ENCODE data around the gene FOXP3. TPM values are rescaled to one million over a fixed set of nuclear protein-coding genes. Genes with fewer than 3 reads are reported as not detected.

Gene FOXP3
- total RNA-seq, 1 donor from 2014 or later: not detected

DNA sequence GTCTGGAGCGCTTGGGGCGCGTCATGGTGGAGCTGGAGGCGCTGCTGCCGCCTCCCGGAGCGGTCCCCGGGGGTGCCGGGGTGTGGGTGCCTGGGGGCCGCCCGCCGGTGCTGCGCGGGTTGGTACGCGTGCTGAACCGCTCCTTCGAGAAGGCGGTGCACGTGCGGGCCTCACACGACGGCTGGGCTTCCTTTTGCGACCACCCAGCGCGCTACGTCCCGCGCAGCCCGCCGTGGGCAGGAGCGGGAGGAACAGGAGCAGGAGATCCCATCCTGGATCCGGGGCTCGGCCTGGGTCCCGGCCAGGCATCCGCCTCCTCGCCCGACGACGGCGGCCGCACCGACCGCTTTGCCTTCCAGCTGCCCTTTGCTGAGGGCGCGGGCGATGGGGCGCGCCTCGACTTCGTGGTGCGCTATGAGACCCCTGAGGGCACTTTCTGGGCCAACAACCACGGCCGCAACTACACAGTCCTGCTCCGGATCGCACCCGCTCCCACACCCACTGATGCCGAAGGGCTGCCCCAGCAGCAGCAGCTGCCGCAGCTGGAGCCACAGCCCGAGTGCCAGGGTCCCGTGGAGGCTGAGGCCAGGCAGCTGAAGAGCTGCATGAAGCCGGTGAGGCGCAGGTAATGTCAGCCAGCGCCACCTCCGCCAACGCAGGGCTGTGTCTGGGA lies 5.9 kb upstream of the FOXP3 start:
- H3K79me2 ChIP-seq (ENCODE audit: low read depth): peaks cover 46% of the 10 kb centered on the region
- H2AFZ ChIP-seq (replicated peaks): peak overlapping the region; percentile 50
- peaks cover 7% of the 10 kb centered on the region for H3F3A ChIP-seq (ENCODE audit: low read depth)
- no peaks in the 10 kb centered on the region for H3K27me3 ChIP-seq
- H3K4me3 ChIP-seq: peak overlapping the region; percentile 62
- peak overlapping the region; percentile 76 for H3K4me2 ChIP-seq
- peaks cover 17% of the 10 kb centered on the region for H3K4me1 Mint-ChIP-seq
- H3K27ac ChIP-seq: peak overlapping the region; percentile 95
- H3K4me1 ChIP-seq: peaks cover 7% of the 10 kb centered on the region
- peaks cover 20% of the 10 kb centered on the region for H4K20me1 ChIP-seq (ENCODE audit: low read depth)
- H3K9ac ChIP-seq: peak overlapping the region; percentile 83
- peak; percentile 14 for DNase-seq (ENCODE audit: low spot score)
- H3K36me3 ChIP-seq: no peaks in the 10 kb centered on the region
- H3K36me3 Mint-ChIP-seq: peaks cover 4% of the 10 kb centered on the region
- TF ChIP-seq, protein P1, sequence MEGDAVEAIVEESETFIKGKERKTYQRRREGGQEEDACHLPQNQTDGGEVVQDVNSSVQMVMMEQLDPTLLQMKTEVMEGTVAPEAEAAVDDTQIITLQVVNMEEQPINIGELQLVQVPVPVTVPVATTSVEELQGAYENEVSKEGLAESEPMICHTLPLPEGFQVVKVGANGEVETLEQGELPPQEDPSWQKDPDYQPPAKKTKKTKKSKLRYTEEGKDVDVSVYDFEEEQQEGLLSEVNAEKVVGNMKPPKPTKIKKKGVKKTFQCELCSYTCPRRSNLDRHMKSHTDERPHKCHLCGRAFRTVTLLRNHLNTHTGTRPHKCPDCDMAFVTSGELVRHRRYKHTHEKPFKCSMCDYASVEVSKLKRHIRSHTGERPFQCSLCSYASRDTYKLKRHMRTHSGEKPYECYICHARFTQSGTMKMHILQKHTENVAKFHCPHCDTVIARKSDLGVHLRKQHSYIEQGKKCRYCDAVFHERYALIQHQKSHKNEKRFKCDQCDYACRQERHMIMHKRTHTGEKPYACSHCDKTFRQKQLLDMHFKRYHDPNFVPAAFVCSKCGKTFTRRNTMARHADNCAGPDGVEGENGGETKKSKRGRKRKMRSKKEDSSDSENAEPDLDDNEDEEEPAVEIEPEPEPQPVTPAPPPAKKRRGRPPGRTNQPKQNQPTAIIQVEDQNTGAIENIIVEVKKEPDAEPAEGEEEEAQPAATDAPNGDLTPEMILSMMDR (IDR thresholded peaks at IDR 0.05): no peak
- TF ChIP-seq EZH2 (IDR thresholded peaks at IDR 0.05) (no peak), EZH2phosphoT487 (IDR thresholded peaks at IDR 0.05) (no peak)
- H3K27ac Mint-ChIP-seq: no peak overlapping the region
- H3K27me3 Mint-ChIP-seq (ENCODE audit: insufficient read depth, low read depth): peaks cover 13% of the 10 kb centered on the region
- peak overlapping the region; percentile 79 for H3K4me3 Mint-ChIP-seq
- peaks cover 4% of the 10 kb centered on the region for H3K9me3 Mint-ChIP-seq
- no peaks in the 10 kb centered on the region for H3K9me3 ChIP-seq (ENCODE audit: low read depth)

DNA sequence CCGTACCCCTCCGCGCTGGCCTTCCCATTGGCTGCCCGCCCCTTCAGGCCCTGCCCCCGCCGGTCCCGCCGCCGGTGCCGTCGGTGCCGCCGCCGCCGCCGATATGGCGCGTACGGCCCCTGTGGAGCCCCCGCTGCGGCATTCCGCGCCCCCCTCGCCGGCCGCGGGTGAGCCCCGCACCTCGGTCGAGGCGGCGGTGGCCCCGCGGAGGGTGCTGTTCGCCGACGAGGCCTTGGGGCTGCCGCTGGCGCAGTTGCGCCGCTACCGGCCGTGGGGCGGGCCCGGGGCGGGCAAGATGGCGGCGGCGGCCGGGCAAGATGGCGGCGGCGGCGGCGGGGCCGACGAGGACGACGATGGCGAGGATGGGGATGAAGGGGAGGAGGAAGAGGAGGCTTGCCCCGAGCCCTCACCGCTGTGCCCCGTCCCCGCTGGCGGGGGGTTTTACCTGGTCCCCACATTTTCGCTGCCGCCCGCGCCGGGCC lies 5.3 kb upstream of the FOXP3 start, which contains the start of gene PPP1R3F:
TSS of gene PPP1R3F (plus strand) at position 27 of the 482 bp plus-strand sequence. CDS start at position 104, 77 bp downstream.
- Mint-ChIP-seq H3K27ac (peak within 1 kb of the TSS; percentile 99), H3K36me3 (peaks cover 4% of the 10 kb centered on the region), H3K9me3 (peaks cover 4% of the 10 kb centered on the region), H3K27me3 (ENCODE audit: insufficient read depth, low read depth) (peaks cover 13% of the 10 kb centered on the region), H3K4me3 (peak within 1 kb of the TSS; percentile 94), H3K4me1 (peaks cover 17% of the 10 kb centered on the region)
- H3K27me3 ChIP-seq: no peaks in the 10 kb centered on the region
- H3F3A ChIP-seq (ENCODE audit: low read depth): peaks cover 7% of the 10 kb centered on the region
- H3K4me2 ChIP-seq: peak within 1 kb of the TSS; percentile 78
- peak within 1 kb of the TSS; percentile 62 for H3K4me3 ChIP-seq
- peaks cover 46% of the 10 kb centered on the region for H3K79me2 ChIP-seq (ENCODE audit: low read depth)
- H3K36me3 ChIP-seq: no peaks in the 10 kb centered on the region
- H3K27ac ChIP-seq: peak within 1 kb of the TSS; percentile 95
- no peak for DNase-seq (ENCODE audit: low spot score)
- H3K9ac ChIP-seq: peak within 1 kb of the TSS; percentile 83
- TF ChIP-seq EZH2 (IDR thresholded peaks at IDR 0.05) (no peak), EZH2phosphoT487 (IDR thresholded peaks at IDR 0.05) (no peak)
- TF ChIP-seq, protein P1 (IDR thresholded peaks at IDR 0.05): no peak
- peak within 1 kb of the TSS; percentile 81 for H2AFZ ChIP-seq (replicated peaks)
- no peaks in the 10 kb centered on the region for H3K9me3 ChIP-seq (ENCODE audit: low read depth)
- peaks cover 18% of the 10 kb centered on the region for H4K20me1 ChIP-seq (ENCODE audit: low read depth)
- peaks cover 7% of the 10 kb centered on the region for H3K4me1 ChIP-seq

DNA sequence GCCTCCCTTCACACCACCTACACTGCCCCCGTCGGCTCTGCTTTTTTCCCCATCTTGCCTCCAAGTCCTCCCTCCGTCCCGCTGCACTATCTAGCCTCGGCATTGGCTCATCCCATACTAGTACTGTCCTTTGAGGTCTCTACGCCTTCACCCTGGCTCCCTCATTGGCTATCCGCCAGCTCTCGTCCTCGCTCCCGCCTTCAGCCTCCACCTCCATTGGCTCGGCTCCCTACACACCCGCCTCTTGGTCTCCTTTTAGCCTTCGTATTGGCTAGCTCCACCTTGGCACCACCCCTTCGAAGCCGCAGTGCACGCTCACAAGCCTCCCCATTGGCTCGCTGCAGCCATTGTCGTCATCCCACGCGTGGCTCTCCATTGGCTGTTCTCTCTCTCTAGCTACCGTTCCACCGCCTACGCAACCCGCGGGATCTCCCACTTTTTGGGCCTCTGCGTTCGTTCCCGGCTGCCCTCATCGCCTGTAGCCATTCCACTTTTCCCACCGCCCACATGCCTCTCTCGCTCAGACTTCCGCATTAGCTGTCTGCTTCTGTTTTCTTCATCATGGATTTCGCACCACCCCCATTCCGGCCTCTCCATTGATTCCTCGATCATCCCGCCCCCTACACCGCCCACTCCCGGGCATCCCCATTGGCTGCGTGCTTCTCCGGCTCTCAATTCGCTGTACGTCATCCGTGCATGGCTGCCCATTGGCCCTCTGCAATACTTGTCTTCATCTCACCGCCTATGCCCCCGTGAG lies 4.7 kb upstream of the FOXP3 start:
- peak overlapping the region; percentile 58 for H3K9ac ChIP-seq
- peak overlapping the region; percentile 62 for H3K4me3 ChIP-seq
- H3K27ac Mint-ChIP-seq: peak overlapping the region; percentile 99
- TF ChIP-seq EZH2 (IDR thresholded peaks at IDR 0.05) (no peak), EZH2phosphoT487 (IDR thresholded peaks at IDR 0.05) (no peak)
- TF ChIP-seq, protein P1 (IDR thresholded peaks at IDR 0.05): no peak
- peak overlapping the region; percentile 78 for H3K4me2 ChIP-seq
- no peaks in the 10 kb centered on the region for H3K9me3 ChIP-seq (ENCODE audit: low read depth)
- peaks cover 42% of the 10 kb centered on the region for H3K79me2 ChIP-seq (ENCODE audit: low read depth)
- H3K4me1 Mint-ChIP-seq: peaks cover 17% of the 10 kb centered on the region
- H3K9me3 Mint-ChIP-seq: peaks cover 4% of the 10 kb centered on the region
- H3K4me1 ChIP-seq: peaks cover 7% of the 10 kb centered on the region
- H3K4me3 Mint-ChIP-seq: peak overlapping the region; percentile 94
- no peaks in the 10 kb centered on the region for H3K27me3 ChIP-seq
- no peaks in the 10 kb centered on the region for H3K36me3 ChIP-seq
- peaks cover 7% of the 10 kb centered on the region for H3F3A ChIP-seq (ENCODE audit: low read depth)
- peak overlapping the region; percentile 95 for H3K27ac ChIP-seq
- peak; percentile 95 for DNase-seq (ENCODE audit: low spot score)
- peak overlapping the region; percentile 81 for H2AFZ ChIP-seq (replicated peaks)
- peaks cover 4% of the 10 kb centered on the region for H3K36me3 Mint-ChIP-seq
- H4K20me1 ChIP-seq (ENCODE audit: low read depth): peaks cover 18% of the 10 kb centered on the region
- H3K27me3 Mint-ChIP-seq (ENCODE audit: insufficient read depth, low read depth): peaks cover 11% of the 10 kb centered on the region

Data from neural progenitor cell (in vitro differentiated cells).